Ovary (tissue), 9 donors: ENCODE results near the gene DNAH11. TPM values are rescaled to one million over a fixed set of nuclear protein-coding genes. Genes with fewer than 3 reads are reported as not detected.

Source experiments
- DNase-seq, 5 donors: peaks; one replicate each; pipeline ENCODE4 v3.0.0-alpha.2; 2019 to 2020
- H3K27ac ChIP-seq, 2 donors: fragments of 200-600 bp; one replicate each; pipeline versions ENCODE4 v1.5.1 to v1.8.0; 2019 to 2022
- H3K27me3 ChIP-seq: fragments of 200-600 bp; one replicate; pipeline ENCODE4 v1.8.0; 2022
- H3K36me3 ChIP-seq: fragments of 200-600 bp; sonication (generic); one replicate; pipeline ENCODE4 v1.5.1; 2019
- H3K4me1 ChIP-seq: one replicate; pipeline ENCODE4 v1.8.1; 2013; ENCODE audit warnings: mild to moderate bottlenecking, moderate library complexity; ENCODE audit not compliant: insufficient read depth
- H3K4me3 ChIP-seq: fragments of 200-600 bp; sonication (generic); one replicate; pipeline ENCODE4 v1.5.1; 2017
- H3K9me3 ChIP-seq, 2 donors: fragments of 200-600 bp in 1 of 2; sonication (generic) in 1 of 2; one replicate each; pipeline versions ENCODE4 v1.5.1 to v1.8.1; 2013 to 2019; ENCODE audit warnings: mild to moderate bottlenecking in 1 of 2, moderate library complexity in 1 of 2
- CTCF ChIP-seq, 3 donors: fragments of 450-650 bp in 2 of 3; fragments of 200-600 bp in 1 of 3; IDR thresholded peaks; one replicate each; pipeline versions ENCODE4 v1.5.1 to v1.8.0; 2016 to 2022; ENCODE audit warnings: antibody characterized with exemption in 3 of 3, mild to moderate bottlenecking in 1 of 3
- EP300 ChIP-seq: sonication (generic); formaldehyde crosslinking; IDR thresholded peaks from one replicate; pipeline ENCODE4 v1.6.1; 2017; ENCODE audit warnings: antibody characterized with exemption
- POLR2A ChIP-seq: fragments of 450-650 bp; IDR thresholded peaks from one replicate; pipeline ENCODE4 v1.6.1; 2017; ENCODE audit warnings: antibody characterized with exemption, mild to moderate bottlenecking, moderate library complexity
- WGBS, 3 donors: extraction: QIAGEN DNeasy Blood & Tissue Kit in 1 of 3; methylation state at CpG; one replicate each; pipeline versions ENCODE4 v1.1.5 to v1.1.7; 2013 to 2017; 5-methylcytosine and 5-hydroxymethylcytosine counted together
- intact Hi-C, 4 donors: fragments of 100-400 bp; cut with DNase I; formaldehyde crosslinking; loops; one replicate each; pipeline versions ENCODE4 v1.11.0 to v1.15.1; 2022 to 2023
- polyA plus RNA-seq, 2 donors: library from polyadenylated mRNA; stranded (reverse); fragments of 200-250 nt in 1 of 2; fragments of 350-450 nt in 1 of 2; fragmentation: Illumina TruSeq in 1 of 2; extraction: RNeasy Lipid Tissue Mini Kit (QIAGEN cat#74804) in 1 of 2; gene quantifications; one replicate each; pipeline ENCODE4 v1.2.3, GENCODE V29; 2013 to 2014
- total RNA-seq, 7 donors: library from RNA; depleted of rRNA in 2 of 7; stranded (reverse); fragments of >200 nt in 2 of 7; fragmentation: NEBNext Ultra II Directional in 3 of 7; extraction: Animal tissue kit (Norgen Biotek cat#: 25700) in 3 of 7; gene quantifications; one replicate each; pipeline versions ENCODE4 v1.1.0 to v1.2.4, GENCODE V29; 2016 to 2023
- donor health status: DM: no; HTN: no; CAD: no; lungs with moderate emphysema.
- donor health status: DM: no; HTN: no; CAD: no.
- donor health status: Bipolar disorder and iron deficiency.
- donor health status: DM: yes; HTN: yes; CAD: no.
- donor health status: DM: no; HTN: no; CAD: no.
- donor health status: DM: yes; HTN: yes; CAD: no.

The DNAH11 gene
- total and polyA plus RNA-seq, 9 donors = 0.05 to 44.3 (median 2.6) TPM

GRCh38 chr7:21605008-21605585 is 62.3 kb downstream of the DNAH11 start:
- no peaks in the 10 kb centered on the region for H3K36me3 ChIP-seq
- H3K27ac ChIP-seq = no peak overlapping the region
- WGBS, 3 donors = 79 to 84% (median 80%) methylated on average over 3 of the region's 3 CpGs
- no peaks in the 10 kb centered on the region for H3K27me3 ChIP-seq
- intact Hi-C loops = no loop called here
- DNase-seq = no peak
- H3K4me1 ChIP-seq = no peaks in the 10 kb centered on the region
- H3K9me3 ChIP-seq = no peaks in the 10 kb centered on the region
- no peak overlapping the region for H3K4me3 ChIP-seq
- TF ChIP-seq EP300 = no peak
- TF ChIP-seq CTCF (IDR thresholded peaks at IDR 0.05) = no peak
- no peak for TF ChIP-seq POLR2A

GRCh38 chr7:21608465-21608864 is 65.6 kb downstream of the DNAH11 start:
- H3K36me3 ChIP-seq = no peaks in the 10 kb centered on the region
- no peak for DNase-seq
- H3K4me1 ChIP-seq = no peaks in the 10 kb centered on the region
- H3K27me3 ChIP-seq = no peaks in the 10 kb centered on the region
- TF ChIP-seq POLR2A = no peak
- TF ChIP-seq EP300 = no peak
- no peak for TF ChIP-seq CTCF (IDR thresholded peaks at IDR 0.05)
- H3K27ac ChIP-seq = no peak overlapping the region
- intact Hi-C loops = no loop called here
- H3K4me3 ChIP-seq = no peak overlapping the region
- 63 to 69% (median 66%) methylated on average over 3 of the region's 3 CpGs for WGBS, 3 donors
- H3K9me3 ChIP-seq = no peaks in the 10 kb centered on the region

GRCh38 chr7:21611129-21611528 is 68.3 kb downstream of the DNAH11 start:
- TF ChIP-seq CTCF (IDR thresholded peaks at IDR 0.05) (no peak), EP300 (no peak), POLR2A (no peak)
- intact Hi-C loops = no loop called here
- Histone ChIP-seq H3K27ac (no peak overlapping the region), H3K4me1 (no peaks in the 10 kb centered on the region), H3K4me3 (no peak overlapping the region), H3K36me3 (no peaks in the 10 kb centered on the region), H3K27me3 (no peaks in the 10 kb centered on the region), H3K9me3 (no peaks in the 10 kb centered on the region)
- WGBS, 3 donors = 81 to 83% (median 81%) methylated on average over 4 of the region's 4 CpGs
- DNase-seq = no peak

- no peak for DNase-seq
- WGBS, 3 donors = 8 to 23% (median 19%) methylated on average over 2 of the region's 2 CpGs
- TF ChIP-seq EP300 (no peak), POLR2A (no peak), CTCF (IDR thresholded peaks at IDR 0.05) (no peak)
- no peaks in the 10 kb centered on the region for H3K27me3 ChIP-seq
- no peak overlapping the region for H3K4me3 ChIP-seq
- H3K36me3 ChIP-seq = no peaks in the 10 kb centered on the region
- intact Hi-C loops = no loop called here
- no peak overlapping the region for H3K27ac ChIP-seq
- no peaks in the 10 kb centered on the region for H3K4me1 ChIP-seq
- no peaks in the 10 kb centered on the region for H3K9me3 ChIP-seq
Measured at GRCh38 chr7:21616091-21616490, 73.3 kb downstream of the DNAH11 start.
